ENCODE results near the gene MEAK7. TPM values are rescaled to one million over a fixed set of nuclear protein-coding genes. Genes with fewer than 3 reads are reported as not detected.

Gene MEAK7
- total and polyA plus RNA-seq, 2 of the 4 experiments (the other 2 are of a cell fraction), result 27.4 to 39.0 TPM

DNA sequence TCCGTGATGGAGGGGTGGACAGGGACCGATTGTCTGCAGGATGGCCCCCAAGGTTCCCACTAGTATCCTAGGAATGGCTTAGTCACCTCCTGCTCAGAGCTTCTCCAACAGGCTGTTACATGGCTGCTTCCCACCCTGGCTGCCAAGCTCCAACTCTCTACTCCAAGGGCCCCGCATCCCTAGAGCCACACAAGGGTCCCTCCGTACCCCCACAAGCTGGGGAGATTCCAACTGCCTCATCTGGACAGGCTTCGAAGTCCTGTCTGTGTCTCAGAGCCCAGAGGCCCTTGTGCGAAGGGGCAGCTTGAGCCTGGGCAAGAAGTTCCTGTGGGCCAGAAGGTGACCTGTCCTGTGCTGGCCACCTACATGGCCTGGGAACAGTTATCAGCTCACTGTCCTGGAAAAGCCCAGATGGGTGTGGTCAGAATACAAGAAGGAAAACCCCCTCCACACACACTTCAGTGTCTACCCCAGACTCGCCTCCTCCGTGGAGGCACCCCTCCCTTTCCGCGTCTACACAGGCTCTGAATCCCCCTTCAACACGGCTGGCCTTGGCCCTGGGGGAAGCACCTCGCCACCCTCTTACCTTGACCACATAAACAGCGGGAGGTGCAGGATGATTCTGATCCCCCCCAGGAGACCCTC, 586 bp downstream of the MEAK7 start:
- Histone ChIP-seq H3K4me2 (ENCODE audit: low read depth, low read length) (peak overlapping the region; percentile 96), H4K20me1 (ENCODE audit: insufficient read depth, low read length) (peaks cover 10% of the 10 kb centered on the region; the same call in 1 of the 2 replicates), H3K79me1 (ENCODE audit: low read depth in 1 of 2, low read length in 2 of 2) (peaks cover 38 to 67% of the 10 kb centered on the region in 2 experiments; a peak in 3 of 4 replicates), H3K27me3 (ENCODE audit: control insufficient read depth, insufficient read depth, low read length) (no peaks in the 10 kb centered on the region), H3K9ac (ENCODE audit: low read depth, low read length) (peak overlapping the region; percentile 89), H3K9me1 (ENCODE audit: insufficient read depth, low read length) (peaks cover 39% of the 10 kb centered on the region), H2BK20ac (ENCODE audit: low read depth, low read length) (peak overlapping the region; percentile 57), H3K18ac (ENCODE audit: low read depth, low read length) (peak overlapping the region; percentile 63), H2BK5ac (ENCODE audit: low read depth, low read length, poor library complexity, severe bottlenecking) (peak overlapping the region; percentile 95), H3K4ac (ENCODE audit: low read depth, low read length) (peak overlapping the region; percentile 96), H3K9me3 (ENCODE audit: control insufficient read depth, insufficient read depth, low read length) (no peaks in the 10 kb centered on the region), H3K4me1 (ENCODE audit: control insufficient read depth, insufficient read depth, low read length) (peaks cover 16% of the 10 kb centered on the region), H2AK5ac (ENCODE audit: low read depth, low read length) (peak overlapping the region; percentile 96), H4K8ac (ENCODE audit: low read depth in 2 of 2, low read length in 2 of 2) (peak overlapping the region; percentile 72 to 92), H3K23ac (ENCODE audit: low read depth, low read length) (peak overlapping the region; percentile 96), H3K27ac (ENCODE audit: insufficient read depth, low read length) (peak overlapping the region; percentile 95), H3K4me3 (ENCODE audit: insufficient read depth, low read depth, low read length) (peak overlapping the region; percentile 93), H3K14ac (replicated peaks; ENCODE audit: low read depth, low read length) (peak overlapping the region; percentile 98), H4K91ac (ENCODE audit: insufficient read depth, low read depth, low read length) (peak overlapping the region; percentile 95), H3K36me3 (ENCODE audit: control insufficient read depth, insufficient read depth, low read length) (peaks cover 15% of the 10 kb centered on the region), H3K56ac (ENCODE audit: extremely low read depth, insufficient read depth, low read length) (peak overlapping the region; percentile 76), H4K5ac (ENCODE audit: low read depth, low read length) (peak overlapping the region; percentile 78), H2BK120ac (ENCODE audit: low read depth, low read length) (peak overlapping the region; percentile 93), H2AFZ (replicated peaks; ENCODE audit: low read length, poor library complexity) (peak overlapping the region; percentile 99), H2AK9ac (replicated peaks; ENCODE audit: low read depth, low read length, poor library complexity) (peak overlapping the region; percentile 99), H2BK15ac (ENCODE audit: low read depth, low read length) (peak overlapping the region; percentile 94; the same call in 2 of the 3 replicates)
- no TSS peak for BruUV-seq (replicated peaks)
- in situ Hi-C loops (cut with MboI; ENCODE audit: low sequenced_read_pairs) (no loop called here), dilution Hi-C loops (cut with HindIII; ENCODE audit: low sequenced_read_pairs, unreplicated experiment) (no loop called here), intact Hi-C loops (cut with micrococcal nuclease) (no loop called here)
- CTCF ChIA-PET, result interaction anchor here (0.8 kb wide), 1 partner anchor 115 kb away, joined by 3 read pairs; no protein-coding TSS in a partner anchor
- peak; percentile 55 for DNase-seq
- WGBS, 2 experiments (ENCODE audit: extremely low coverage in 2 of 2, insufficient read length in 1 of 2), result 0% methylated on average over 1 of the region's 13 CpGs; no CpG with 5 or more reads in 1 of the 2 experiments
- POLR2A ChIA-PET (ENCODE audit: unreplicated experiment), result no interaction called here
- ATAC-seq (ENCODE audit: low read depth), result peak; percentile 6
- TF ChIP-seq RAD21 (IDR thresholded peaks at IDR 0.05; ENCODE audit: low read length) (no peak), MXI1 (IDR thresholded peaks at IDR 0.05; ENCODE audit: borderline replicate concordance, low read depth, low read length) (no peak), BHLHE40 (IDR thresholded peaks at IDR 0.05; ENCODE audit: low read depth, low read length) (no peak), RFX5 (IDR thresholded peaks at IDR 0.05; ENCODE audit: low read depth, low read length) (no peak), MAFK (IDR thresholded peaks at IDR 0.05; ENCODE audit: low read depth, low read length) (no peak), CHD1 (IDR thresholded peaks at IDR 0.05; ENCODE audit: low read depth, low read length) (no peak), FOS (IDR thresholded peaks at IDR 0.05; ENCODE audit: low read depth, low read length) (no peak), RCOR1 (IDR thresholded peaks at IDR 0.05; ENCODE audit: insufficient replicate concordance, low read length) (no peak), SMC3 (IDR thresholded peaks at IDR 0.05; ENCODE audit: low read depth, low read length) (no peak), NFE2L2 (IDR thresholded peaks at IDR 0.05; ENCODE audit: low read depth, low read length) (no peak), CEBPB (IDR thresholded peaks at IDR 0.05; ENCODE audit: low read depth, low read length) (no peak), POLR2A (IDR thresholded peaks at IDR 0.05; ENCODE audit: low read depth, low read length) (no peak; the same call in 1 of the 2 replicates), MAZ (IDR thresholded peaks at IDR 0.05; ENCODE audit: borderline replicate concordance, low read depth, low read length) (no peak)
- TF ChIP-seq, protein P1, sequence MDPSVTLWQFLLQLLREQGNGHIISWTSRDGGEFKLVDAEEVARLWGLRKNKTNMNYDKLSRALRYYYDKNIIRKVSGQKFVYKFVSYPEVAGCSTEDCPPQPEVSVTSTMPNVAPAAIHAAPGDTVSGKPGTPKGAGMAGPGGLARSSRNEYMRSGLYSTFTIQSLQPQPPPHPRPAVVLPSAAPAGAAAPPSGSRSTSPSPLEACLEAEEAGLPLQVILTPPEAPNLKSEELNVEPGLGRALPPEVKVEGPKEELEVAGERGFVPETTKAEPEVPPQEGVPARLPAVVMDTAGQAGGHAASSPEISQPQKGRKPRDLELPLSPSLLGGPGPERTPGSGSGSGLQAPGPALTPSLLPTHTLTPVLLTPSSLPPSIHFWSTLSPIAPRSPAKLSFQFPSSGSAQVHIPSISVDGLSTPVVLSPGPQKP (IDR thresholded peaks at IDR 0.05; ENCODE audit: borderline replicate concordance, low read depth, low read length), result no peak
- TF ChIP-seq, protein P2, sequence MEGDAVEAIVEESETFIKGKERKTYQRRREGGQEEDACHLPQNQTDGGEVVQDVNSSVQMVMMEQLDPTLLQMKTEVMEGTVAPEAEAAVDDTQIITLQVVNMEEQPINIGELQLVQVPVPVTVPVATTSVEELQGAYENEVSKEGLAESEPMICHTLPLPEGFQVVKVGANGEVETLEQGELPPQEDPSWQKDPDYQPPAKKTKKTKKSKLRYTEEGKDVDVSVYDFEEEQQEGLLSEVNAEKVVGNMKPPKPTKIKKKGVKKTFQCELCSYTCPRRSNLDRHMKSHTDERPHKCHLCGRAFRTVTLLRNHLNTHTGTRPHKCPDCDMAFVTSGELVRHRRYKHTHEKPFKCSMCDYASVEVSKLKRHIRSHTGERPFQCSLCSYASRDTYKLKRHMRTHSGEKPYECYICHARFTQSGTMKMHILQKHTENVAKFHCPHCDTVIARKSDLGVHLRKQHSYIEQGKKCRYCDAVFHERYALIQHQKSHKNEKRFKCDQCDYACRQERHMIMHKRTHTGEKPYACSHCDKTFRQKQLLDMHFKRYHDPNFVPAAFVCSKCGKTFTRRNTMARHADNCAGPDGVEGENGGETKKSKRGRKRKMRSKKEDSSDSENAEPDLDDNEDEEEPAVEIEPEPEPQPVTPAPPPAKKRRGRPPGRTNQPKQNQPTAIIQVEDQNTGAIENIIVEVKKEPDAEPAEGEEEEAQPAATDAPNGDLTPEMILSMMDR (conservative IDR thresholded peaks at IDR 0.05; ENCODE audit: low read depth, low read length), result no peak
